HG03139 (cell line): ENCODE data around the gene TOMM5.

ENCODE experiments used
- ATAC-seq: cut with Tn5 transposase; IDR thresholded peaks from one replicate; pipeline ENCODE4 v1.9.1; 2021; ENCODE audit not compliant: unreplicated experiment

Gene TOMM5

GRCh38 chr9:37563806-37564513, 28.4 kb downstream of the TOMM5 start:
- no peak for ATAC-seq

GRCh38 chr9:37562826-37563225, 29.6 kb downstream of the TOMM5 start:
- no peak for ATAC-seq

- ATAC-seq, result no peak
Observed at GRCh38 chr9:37561682-37562081, 30.7 kb downstream of the TOMM5 start.

- no peak for ATAC-seq
Observed at GRCh38 chr9:37559855-37560592, 32.4 kb downstream of the TOMM5 start.

GRCh38 chr9:37559125-37559524, 33.3 kb downstream of the TOMM5 start:
- ATAC-seq, result no peak

GRCh38 chr9:37555786-37556185, 36.6 kb downstream of the TOMM5 start:
- no peak for ATAC-seq

DNA sequence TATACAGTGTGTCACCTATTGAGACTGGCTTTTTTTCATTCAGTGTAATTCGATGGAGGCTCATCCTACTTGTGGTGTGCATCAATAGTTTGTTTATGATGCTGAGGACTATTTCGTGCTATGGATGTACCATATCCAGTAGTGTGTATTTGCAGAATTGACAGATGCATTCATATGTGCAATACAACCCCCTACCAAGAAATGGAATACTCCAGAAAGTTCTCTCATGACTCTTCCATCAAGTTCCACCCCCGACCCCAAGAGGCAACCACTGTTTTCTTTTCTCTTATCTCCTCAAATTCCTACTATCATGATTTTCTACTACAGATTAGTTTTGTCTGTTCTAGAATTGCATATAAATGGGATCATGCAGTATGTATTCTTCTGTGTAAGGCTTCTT, 38.1 kb downstream of the TOMM5 start:
- no peak for ATAC-seq

DNA sequence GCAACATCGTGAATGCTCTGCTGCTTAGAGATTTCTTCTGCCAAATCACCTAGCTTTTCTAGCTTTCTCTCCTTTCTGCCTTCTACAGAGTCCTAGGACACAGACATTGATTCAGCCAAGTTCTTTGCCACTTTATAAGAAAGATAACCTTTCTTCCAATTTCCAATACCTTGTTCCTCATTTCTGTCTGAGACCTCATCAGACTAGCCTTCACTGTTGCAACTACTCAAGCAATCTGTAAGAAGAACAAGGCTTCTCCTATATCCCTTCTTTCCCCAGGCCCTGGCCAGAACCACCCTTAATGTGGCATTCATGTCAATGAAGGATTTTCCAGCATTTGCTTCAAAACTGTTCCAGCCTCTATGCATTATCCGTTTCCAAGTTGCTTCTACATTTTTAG, 40.5 kb downstream of the TOMM5 start:
- ATAC-seq, result no peak

DNA sequence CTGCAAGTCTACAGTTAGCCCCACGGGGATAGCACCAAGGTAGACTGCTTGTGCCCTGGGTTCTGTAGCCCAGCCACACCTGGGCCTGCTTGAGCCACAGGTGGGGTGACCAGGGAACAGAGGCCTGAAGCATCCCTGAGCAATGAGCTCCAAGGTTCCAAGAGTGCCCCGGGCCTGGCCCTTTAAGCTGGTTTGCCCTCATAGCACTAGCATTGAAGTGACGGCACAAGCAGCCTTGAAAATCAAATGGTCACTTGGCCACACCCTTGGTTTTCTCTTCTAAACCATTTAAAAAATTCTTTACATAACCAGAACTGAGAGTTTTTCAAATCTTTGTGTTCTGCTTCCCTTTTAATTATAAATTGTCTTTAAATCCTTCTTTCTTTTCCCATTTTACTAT, 40.9 kb downstream of the TOMM5 start:
- no peak for ATAC-seq

GRCh38 chr9:37550781-37551180, 41.6 kb downstream of the TOMM5 start:
- no peak for ATAC-seq

DNA sequence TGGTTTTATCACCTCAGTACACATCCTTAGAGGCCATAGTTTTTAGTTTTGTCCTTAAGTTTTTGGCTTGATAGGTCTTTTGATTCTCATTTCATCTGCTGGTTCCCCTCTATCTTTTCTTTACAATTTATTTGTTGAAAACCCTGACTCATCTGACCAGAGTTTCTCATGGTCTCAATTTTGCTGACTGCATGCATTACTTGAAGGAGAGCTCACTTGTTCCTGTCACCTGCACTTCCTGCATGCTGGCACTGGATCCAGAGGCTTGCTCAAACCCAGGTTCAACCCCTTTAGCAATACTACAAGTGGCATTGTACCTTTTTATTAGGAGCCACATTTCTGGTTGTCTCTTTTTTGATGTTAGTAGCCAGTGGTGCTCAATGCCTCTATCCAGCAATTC, 42.9 kb downstream of the TOMM5 start:
- ATAC-seq, result no peak

DNA sequence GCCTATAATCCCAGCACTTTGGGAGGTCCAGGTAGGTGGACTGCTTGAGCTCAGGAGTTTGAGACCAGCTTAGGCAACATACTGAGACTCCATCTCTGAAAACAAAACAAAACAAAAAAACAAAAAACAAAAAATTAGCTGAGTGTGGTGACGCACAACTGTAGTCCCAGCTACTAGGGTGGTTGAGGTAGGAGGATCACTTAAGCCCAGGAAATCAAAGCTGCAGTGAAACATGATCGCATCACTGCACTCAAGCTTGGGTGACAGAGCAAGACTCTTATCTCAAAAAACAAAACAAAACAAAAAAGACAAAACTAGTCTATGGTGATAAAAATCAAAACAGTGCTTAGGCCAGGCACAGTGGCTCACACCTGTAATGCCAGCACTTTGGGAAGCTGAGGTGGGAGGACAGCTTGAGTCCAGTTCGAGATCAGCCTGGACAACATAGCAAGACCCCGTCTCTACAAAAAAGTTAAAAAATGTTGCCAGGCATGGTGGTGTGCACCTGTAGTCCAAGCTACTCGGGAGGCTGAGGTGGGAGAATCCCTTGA, 45.0 kb downstream of the TOMM5 start:
- no peak for ATAC-seq

- ATAC-seq, result no peak
Observed at GRCh38 chr9:37543468-37543867, 48.9 kb downstream of the TOMM5 start.

DNA sequence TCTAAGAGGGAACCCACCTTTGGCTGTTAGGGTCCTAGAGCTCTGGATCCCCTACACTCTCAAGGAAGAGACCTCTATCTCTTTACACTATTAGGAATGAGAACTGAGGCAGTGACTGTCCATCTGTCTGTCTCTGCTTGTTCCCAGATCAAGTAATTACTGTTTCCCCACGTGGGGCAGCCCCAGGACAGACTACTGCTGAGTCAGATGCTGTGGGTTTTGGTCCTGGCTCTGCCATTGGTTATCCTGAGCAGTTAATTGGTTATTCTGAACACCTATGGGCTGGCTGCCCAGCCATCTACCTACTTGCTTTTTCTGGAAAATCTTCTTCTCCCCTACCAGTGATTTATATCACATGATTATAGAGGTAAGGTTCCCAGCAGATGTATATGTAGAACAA, 49.5 kb downstream of the TOMM5 start:
- no peak for ATAC-seq

DNA sequence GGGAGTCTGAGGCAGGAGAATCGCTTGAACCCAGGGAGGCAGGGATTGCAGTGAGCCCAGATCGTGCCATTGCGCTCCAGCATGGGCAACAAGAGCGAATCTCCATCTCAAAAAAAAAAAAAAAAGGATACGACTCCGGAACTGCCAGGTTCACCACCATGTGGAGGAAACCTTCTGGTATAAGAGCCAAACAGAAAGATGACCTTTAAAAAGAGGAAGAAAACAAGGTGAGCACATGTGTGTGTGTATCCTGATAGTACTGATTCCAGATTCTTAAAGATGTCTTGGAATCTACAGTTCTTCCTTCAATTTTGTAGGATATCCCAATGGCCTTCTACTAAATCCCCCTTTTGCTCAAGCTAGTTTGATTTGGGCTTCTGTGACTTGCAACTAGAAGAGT, 49.9 kb downstream of the TOMM5 start:
- no peak for ATAC-seq

DNA sequence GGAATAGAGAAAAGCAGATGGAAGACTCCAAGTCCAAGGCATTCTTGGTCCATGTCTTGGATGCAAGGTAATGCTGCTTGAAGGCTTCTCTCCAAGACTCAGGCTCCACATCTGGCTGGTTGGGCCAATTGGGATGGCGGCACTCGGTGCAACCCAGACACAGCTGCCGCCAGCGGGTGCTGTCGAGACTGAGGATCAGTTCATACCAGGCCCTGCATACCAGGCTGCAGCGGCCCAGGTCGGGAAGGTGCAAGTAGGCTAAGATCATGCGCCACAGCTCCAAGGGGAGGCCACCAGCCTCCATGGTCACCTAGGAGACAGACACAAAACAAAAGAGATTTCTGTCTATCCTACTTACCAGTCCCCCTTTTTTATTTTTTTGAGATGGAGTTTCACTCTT, 50.9 kb downstream of the TOMM5 start:
- no peak for ATAC-seq

- no peak for ATAC-seq
Observed at GRCh38 chr9:37540634-37541033, 51.8 kb downstream of the TOMM5 start.

DNA sequence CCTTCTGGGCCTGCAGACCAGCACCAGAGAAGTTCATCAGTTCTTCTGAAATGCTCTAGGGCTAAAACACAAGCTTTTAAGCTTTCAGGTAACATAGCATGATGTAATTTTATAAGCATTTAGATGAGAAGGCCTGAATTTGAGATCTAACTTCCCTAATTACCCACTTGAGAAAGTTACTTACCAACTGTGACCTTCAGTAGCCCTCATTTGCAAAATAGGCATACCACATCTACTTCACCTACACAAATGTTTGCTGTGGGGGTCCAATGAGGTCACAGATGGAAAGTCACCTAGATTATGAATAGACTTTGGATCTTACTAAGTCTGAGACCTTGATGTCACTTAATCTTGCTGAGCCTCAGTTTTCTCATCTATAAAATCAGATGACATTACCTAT, 52.8 kb downstream of the TOMM5 start:
- no peak for ATAC-seq
